Esophagus squamous epithelium (tissue), 5 donors: ENCODE measurements around the gene ATP10D. TPM values are rescaled to one million over a fixed set of nuclear protein-coding genes. Genes with fewer than 3 reads are reported as not detected.

Experiments
- DNase-seq: peaks from one replicate; lab custom pipeline; 2025; lab: John Stamatoyannopoulos, UW
- H3K27ac ChIP-seq, 4 donors: fragments of 200-600 bp; sonication (generic); one replicate each; pipeline ENCODE4 v1.5.1; 2016 to 2019; ENCODE audit warnings: mild to moderate bottlenecking in 1 of 4
- H3K27me3 ChIP-seq, 4 donors: fragments of 200-600 bp; sonication (generic); 1 replicate in 3 of 4; 2 replicates in 1 of 4; pipeline versions ENCODE4 v1.5.1 to v1.6.0; 2017 to 2021; ENCODE audit warnings: antibody characterized with exemption in 1 of 4
- H3K36me3 ChIP-seq, 3 donors: fragments of 200-600 bp; sonication (generic); one replicate each; pipeline ENCODE4 v1.5.1; 2016 to 2019
- H3K4me1 ChIP-seq, 3 donors: fragments of 200-600 bp; sonication (generic); one replicate each; pipeline ENCODE4 v1.5.1; 2017 to 2019
- H3K4me3 ChIP-seq, 4 donors: fragments of 200-600 bp; sonication (generic); 1 replicate in 3 of 4; 2 replicates in 1 of 4; pipeline ENCODE4 v1.5.1; 2016 to 2019; ENCODE audit warnings: mild to moderate bottlenecking in 2 of 4, moderate library complexity in 1 of 4
- H3K9me3 ChIP-seq, 3 donors: fragments of 200-600 bp; sonication (generic); one replicate each; pipeline ENCODE4 v1.5.1; 2016 to 2019
- CTCF ChIP-seq, 6 experiments: fragments of 450-650 bp in 4 of 6; fragments of 200-600 bp in 2 of 6; sonication (generic) in 2 of 6; IDR thresholded peaks; one replicate each; pipeline ENCODE4 v1.5.1; 2016 to 2019; ENCODE audit warnings: antibody characterized with exemption in 6 of 6, mild to moderate bottlenecking in 4 of 6, moderate library complexity in 4 of 6
- POLR2A ChIP-seq, 4 donors: fragments of 450-650 bp; IDR thresholded peaks; one replicate each; pipeline ENCODE4 v1.6.1; 2017; ENCODE audit warnings: antibody characterized with exemption in 4 of 4, mild to moderate bottlenecking in 4 of 4, moderate library complexity in 3 of 4
- WGBS, 2 donors: methylation state at CpG; one replicate each; pipeline ENCODE4 v1.1.5; 2018; 5-methylcytosine and 5-hydroxymethylcytosine counted together
- intact Hi-C: fragments of 100-400 bp; cut with DNase I; formaldehyde crosslinking; loops from one replicate; pipeline ENCODE4 v1.15.0; 2022
- total RNA-seq, 4 donors: library from RNA; depleted of rRNA; stranded (reverse); fragments of >200 nt; gene quantifications; one replicate each; pipeline ENCODE4 v1.1.0, GENCODE V29; 2016
- donor health status: DM: yes; HTN: yes; CAD: no.

Gene ATP10D
- total RNA-seq, 4 donors from 2014 or later = 18.6 to 31.5 (median 27.8) TPM

GRCh38 chr4:47566969-47567368 lies 81.9 kb downstream of the ATP10D start:
- H3K9me3 ChIP-seq = no peaks in the 10 kb centered on the region
- no peak for DNase-seq
- no peak overlapping the region for H3K27ac ChIP-seq
- intact Hi-C loops = loop anchor here (10.0 kb wide), 1 partner anchor 62 kb away; no protein-coding TSS in a partner anchor
- TF ChIP-seq POLR2A (IDR thresholded peaks at IDR 0.05) (no peak), CTCF (IDR thresholded peaks at IDR 0.05) (no peak)
- peaks cover 0 to 86% (median 14%) of the 10 kb centered on the region in 3 donors for H3K36me3 ChIP-seq
- H3K4me1 ChIP-seq = peaks cover 0 to 9% (median 0%) of the 10 kb centered on the region in 3 donors
- no peaks in the 10 kb centered on the region for H3K27me3 ChIP-seq
- no peak overlapping the region for H3K4me3 ChIP-seq

GRCh38 chr4:47567511-47567910 lies 82.4 kb downstream of the ATP10D start:
- Histone ChIP-seq H3K27me3 (no peaks in the 10 kb centered on the region), H3K4me3 (no peak overlapping the region), H3K27ac (no peak overlapping the region), H3K36me3 (peaks cover 0 to 86% (median 15%) of the 10 kb centered on the region in 3 donors), H3K9me3 (no peaks in the 10 kb centered on the region), H3K4me1 (peaks cover 0 to 9% (median 0%) of the 10 kb centered on the region in 3 donors)
- TF ChIP-seq POLR2A (IDR thresholded peaks at IDR 0.05) (no peak), CTCF (IDR thresholded peaks at IDR 0.05) (no peak)
- no peak for DNase-seq
- intact Hi-C loops = loop anchor here (10.0 kb wide), 1 partner anchor 63 kb away; no protein-coding TSS in a partner anchor
- WGBS, 2 donors = 95 to 97% methylated on average over 1 of the region's 1 CpG

GRCh38 chr4:47570816-47571215 lies 85.7 kb downstream of the ATP10D start:
- intact Hi-C loops = no loop called here
- TF ChIP-seq POLR2A (IDR thresholded peaks at IDR 0.05) (no peak), CTCF (IDR thresholded peaks at IDR 0.05) (no peak)
- Histone ChIP-seq H3K36me3 (peaks cover 0 to 99% (median 23%) of the 10 kb centered on the region in 3 donors), H3K27ac (no peak overlapping the region), H3K9me3 (no peaks in the 10 kb centered on the region), H3K4me3 (no peak overlapping the region), H3K27me3 (no peaks in the 10 kb centered on the region), H3K4me1 (no peaks in the 10 kb centered on the region)
- no peak for DNase-seq

GRCh38 chr4:47572981-47573380 lies 87.9 kb downstream of the ATP10D start:
- intact Hi-C loops = no loop called here
- H3K4me1 ChIP-seq = no peaks in the 10 kb centered on the region
- H3K27me3 ChIP-seq = no peaks in the 10 kb centered on the region
- no peak overlapping the region for H3K27ac ChIP-seq
- H3K9me3 ChIP-seq = no peaks in the 10 kb centered on the region
- H3K4me3 ChIP-seq = no peak overlapping the region
- no peak for TF ChIP-seq CTCF (IDR thresholded peaks at IDR 0.05)
- TF ChIP-seq POLR2A (IDR thresholded peaks at IDR 0.05) = no peak
- 85 to 88% methylated on average over 3 of the region's 3 CpGs for WGBS, 2 donors
- DNase-seq = no peak
- peaks cover 0 to 99% (median 23%) of the 10 kb centered on the region in 3 donors for H3K36me3 ChIP-seq

GRCh38 chr4:47577779-47578553 lies 92.9 kb downstream of the ATP10D start:
- H3K4me1 ChIP-seq = no peaks in the 10 kb centered on the region
- no peak for DNase-seq
- peak overlapping the region in 1 of 4 donors; percentile 18 for H3K4me3 ChIP-seq
- 69 to 70% methylated on average over 7 of the region's 7 CpGs for WGBS, 2 donors
- intact Hi-C loops = no loop called here
- TF ChIP-seq CTCF (IDR thresholded peaks at IDR 0.05) (no peak), POLR2A (IDR thresholded peaks at IDR 0.05) (no peak)
- H3K9me3 ChIP-seq = no peaks in the 10 kb centered on the region
- peak overlapping the region in 3 of 4 donors; percentile 71 to 78 (median 72) for H3K27ac ChIP-seq
- peaks cover 0 to 99% (median 25%) of the 10 kb centered on the region in 3 donors for H3K36me3 ChIP-seq
- no peaks in the 10 kb centered on the region for H3K27me3 ChIP-seq
